GM10248 (cell line): ENCODE measurements around the gene DNAJB14.

Experiments used
- CTCF ChIA-PET: fragments of 300-600 bp; sonication (Branson Sonifier 250); formaldehyde crosslinking; extraction: SDS; loops from one replicate; lab custom pipeline; 2021; ENCODE audit warnings: antibody characterized with exemption; lab: Yijun Ruan, JAX
- POLR2A ChIA-PET: fragments of 350-650 bp; sonication (Branson Sonifier 250); formaldehyde crosslinking; extraction: SDS; loops from one replicate; lab custom pipeline; 2020; ENCODE audit warnings: antibody characterized with exemption; lab: Yijun Ruan, JAX
- DNase-seq: peaks from one replicate; pipeline ENCODE4 v3.0.0; 2012; ENCODE audit errors: extremely low spot score
- CTCF ChIP-seq: IDR thresholded peaks from 2 replicates; pipeline ENCODE4 v1.5.1; 2012; ENCODE audit warnings: mild to moderate bottlenecking, low read depth; ENCODE audit errors: extremely low read depth, missing control alignments, control extremely low read depth

DNAJB14 gene

GRCh38 chr4:99868126-99868596, 78.3 kb downstream of the DNAJB14 start:
- POLR2A ChIA-PET = no interaction called here
- no peak for TF ChIP-seq CTCF
- CTCF ChIA-PET = interaction anchor here (0.7 to 1.4 kb wide), 2 partner anchors 9 to 11 kb away, joined by 3 read pairs; no protein-coding TSS in a partner anchor
- no peak for DNase-seq

DNA sequence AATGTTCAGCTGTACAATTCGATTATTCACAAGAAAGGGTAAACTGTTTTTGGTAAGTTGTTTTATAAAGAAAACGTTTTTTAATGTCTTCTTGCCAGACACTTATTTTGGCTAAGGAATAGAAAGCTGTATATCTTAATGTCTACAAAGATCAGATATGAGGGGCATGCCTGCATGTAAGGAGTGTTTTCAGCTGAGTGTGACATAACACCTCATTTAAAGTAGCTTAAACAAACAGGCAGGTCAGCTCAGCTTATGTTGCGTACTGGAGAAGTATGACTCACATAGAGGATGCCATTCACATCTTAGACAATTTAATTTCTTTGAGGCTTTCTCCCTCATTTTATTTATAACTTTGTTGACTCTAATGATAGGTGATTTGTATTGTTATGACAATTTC, 82.6 kb downstream of the DNAJB14 start:
- no peak for DNase-seq
- no peak for TF ChIP-seq CTCF
- CTCF ChIA-PET = interaction anchor here (2.1 kb wide), 1 partner anchor 52 kb away, joined by 7 read pairs; no protein-coding TSS in a partner anchor
- POLR2A ChIA-PET = no interaction called here

DNA sequence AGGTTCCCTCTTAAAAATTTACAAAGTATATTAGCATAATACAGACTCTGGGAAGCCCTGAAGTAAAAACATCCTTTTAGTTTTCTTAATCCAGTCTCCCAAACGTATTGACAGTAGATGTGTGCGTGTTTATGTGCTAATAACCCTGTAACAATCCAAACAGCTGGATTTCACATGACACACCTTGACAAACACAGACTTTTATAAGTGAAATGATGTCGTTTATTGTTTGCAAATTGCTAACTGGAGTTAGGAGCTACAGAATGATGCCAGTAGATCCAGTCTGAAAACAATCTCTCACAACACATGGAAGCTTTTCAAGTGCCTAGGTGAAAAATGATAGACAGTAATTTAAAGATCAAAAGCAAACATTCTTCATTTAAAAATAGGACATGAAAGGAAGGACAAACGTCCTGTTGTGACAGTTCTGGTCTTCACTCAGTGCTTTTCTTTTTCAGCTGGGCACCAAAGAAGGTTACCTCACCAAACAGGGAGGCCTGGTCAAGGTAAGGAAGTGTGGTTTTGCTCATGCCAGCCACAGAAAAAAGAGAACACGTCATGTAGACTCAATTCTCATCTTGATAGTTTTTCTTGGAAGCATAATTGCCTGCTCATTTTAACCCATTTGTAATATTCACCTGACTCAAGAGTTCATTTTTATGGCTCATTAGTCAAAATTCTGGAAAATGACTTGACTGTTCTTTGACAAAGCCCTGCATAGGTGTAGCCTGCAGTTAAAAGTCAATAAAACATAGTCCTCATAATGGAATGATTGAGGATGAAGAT, 85.1 kb downstream of the DNAJB14 start:
- no peak for TF ChIP-seq CTCF
- ChIA-PET CTCF (interaction anchor here (1.5 kb wide), 3 partner anchors 10 to 50 kb away, joined by 3 to 5 read pairs (median 3); no protein-coding TSS in a partner anchor), POLR2A (no interaction called here)
- DNase-seq = no peak

- DNase-seq = no peak
- no peak for TF ChIP-seq CTCF
- POLR2A ChIA-PET = no interaction called here
- CTCF ChIA-PET = interaction anchor here (1.5 kb wide), 2 partner anchors 33 to 49 kb away, joined by 3 read pairs; no protein-coding TSS in a partner anchor
Measured at GRCh38 chr4:99860521-99860920, 85.9 kb downstream of the DNAJB14 start.

DNA sequence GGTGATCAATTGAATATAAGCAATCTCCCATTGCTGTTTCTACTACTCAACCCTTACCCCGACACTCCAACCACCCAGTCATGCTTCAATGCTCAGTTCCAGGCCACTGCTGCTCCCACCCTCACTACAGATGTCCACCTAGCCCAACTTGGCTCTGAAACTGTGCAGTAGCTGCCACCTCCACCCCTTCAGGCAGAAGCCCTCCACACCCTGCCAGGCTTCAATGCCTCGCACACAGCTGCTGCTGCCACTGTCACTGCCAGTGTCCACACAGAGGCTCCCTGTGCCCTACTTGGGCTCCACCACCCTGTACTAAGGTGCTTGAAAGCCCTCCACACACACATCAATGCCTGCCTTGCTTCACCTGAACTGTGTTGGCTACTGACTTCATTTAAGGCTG, 86.8 kb downstream of the DNAJB14 start:
- CTCF ChIA-PET = interaction anchor here (1.0 to 1.5 kb wide), 3 partner anchors 8 to 48 kb away, joined by 3 to 8 read pairs (median 3); no protein-coding TSS in a partner anchor
- no peak for DNase-seq
- POLR2A ChIA-PET = no interaction called here
- no peak for TF ChIP-seq CTCF

DNA sequence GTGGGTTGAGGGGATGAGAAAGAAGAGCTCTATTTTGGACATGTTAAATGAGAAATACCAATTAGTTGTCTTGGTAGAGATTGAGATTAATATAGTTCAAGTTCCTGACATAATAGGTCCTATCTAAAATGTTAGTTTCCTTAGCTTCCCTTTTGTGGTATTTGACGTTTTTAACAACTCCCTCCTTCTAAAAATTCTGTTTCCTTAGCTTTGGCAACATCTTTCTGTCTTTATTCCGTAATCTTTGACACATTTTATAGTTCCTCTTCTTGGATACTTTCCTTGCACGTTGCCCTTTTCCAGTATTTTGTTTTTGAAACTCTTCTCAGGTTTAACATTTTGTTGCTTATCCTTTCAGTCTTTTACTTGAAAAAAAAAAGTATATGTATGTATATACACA, 89.1 kb downstream of the DNAJB14 start:
- DNase-seq = no peak
- TF ChIP-seq CTCF = no peak
- POLR2A ChIA-PET = interaction anchor here (0.7 kb wide), 1 partner anchor 226 kb away, joined by 3 read pairs; no protein-coding TSS in a partner anchor
- CTCF ChIA-PET = interaction anchor here (1.1 to 3.0 kb wide), 6 partner anchors 9 to 46 kb away, joined by 3 to 17 read pairs (median 4); no protein-coding TSS in a partner anchor
